HepG2 (cell line): Measurements from ENCODE around the gene DSC2. TPM values are rescaled to one million over a fixed set of nuclear protein-coding genes. Genes with fewer than 3 reads are reported as not detected.

Experiments used
- AGO1 ChIP-seq: fragments of 200-400 bp; formaldehyde crosslinking; IDR thresholded peaks from 2 replicates; pipeline ENCODE4 v1.6.1; 2017; ENCODE audit warnings: mild to moderate bottlenecking, low read depth, low read length, moderate library complexity; ENCODE audit not compliant: poor library complexity, severe bottlenecking
- CAMTA2 ChIP-seq: sonication (generic); formaldehyde crosslinking; IDR thresholded peaks from 2 replicates; pipeline ENCODE4 v1.4.0; 2020; ENCODE audit warnings: mild to moderate bottlenecking, missing genetic modification reagents, borderline replicate concordance
- CEBPB ChIP-seq: IDR thresholded peaks from 2 replicates; pipeline ENCODE4 v1.6.1; 2011; ENCODE audit warnings: low read depth, low read length, improper control_type of control experiment, borderline replicate concordance
- IRF9 ChIP-seq: sonication (generic); formaldehyde crosslinking; IDR thresholded peaks from 2 replicates; pipeline ENCODE4 v1.8.0; 2022; ENCODE audit warnings: missing genetic modification reagents, mild to moderate bottlenecking, borderline replicate concordance
- KDM5B ChIP-seq: sonication (generic); formaldehyde crosslinking; IDR thresholded peaks from 2 replicates; pipeline ENCODE4 v1.4.0; 2020; ENCODE audit warnings: missing genetic modification reagents, mild to moderate bottlenecking, borderline replicate concordance
- MAF1 ChIP-seq: sonication (generic); formaldehyde crosslinking; IDR thresholded peaks from 2 replicates; pipeline ENCODE4 v1.5.0; 2020; ENCODE audit warnings: missing genetic modification reagents, borderline replicate concordance
- NFATC3 ChIP-seq: sonication (generic); formaldehyde crosslinking; IDR thresholded peaks from 2 replicates; pipeline ENCODE4 v1.5.1; 2020; ENCODE audit warnings: mild to moderate bottlenecking, missing genetic modification reagents
- POLR2AphosphoS5 ChIP-seq: IDR thresholded peaks from 2 replicates; pipeline ENCODE4 v1.6.1; 2012; ENCODE audit warnings: low read depth, low read length
- REPIN1 ChIP-seq: sonication (generic); formaldehyde crosslinking; IDR thresholded peaks from 2 replicates; pipeline ENCODE4 v1.8.0; 2022; ENCODE audit warnings: missing genetic modification reagents, low read depth, mild to moderate bottlenecking, borderline replicate concordance
- TOE1 ChIP-seq: sonication (generic); formaldehyde crosslinking; IDR thresholded peaks from 2 replicates; pipeline ENCODE4 v1.4.0; 2020; ENCODE audit warnings: mild to moderate bottlenecking, missing genetic modification reagents
- YEATS4 ChIP-seq: sonication (generic); formaldehyde crosslinking; IDR thresholded peaks from 2 replicates; pipeline ENCODE4 v1.4.0; 2020; ENCODE audit warnings: missing genetic modification reagents, borderline replicate concordance
- ZBTB3 ChIP-seq: sonication (generic); formaldehyde crosslinking; IDR thresholded peaks from 2 replicates; pipeline ENCODE4 v1.4.0; 2020; ENCODE audit warnings: low read depth, mild to moderate bottlenecking, moderate library complexity, missing genetic modification reagents, borderline replicate concordance
- ZFP91 ChIP-seq: sonication (generic); formaldehyde crosslinking; IDR thresholded peaks from 2 replicates; pipeline ENCODE4 v1.9.0; 2022; ENCODE audit warnings: missing genetic modification reagents, mild to moderate bottlenecking, borderline replicate concordance
- ZNF776 ChIP-seq: sonication (generic); formaldehyde crosslinking; IDR thresholded peaks from 2 replicates; pipeline ENCODE4 v1.4.0; 2020; ENCODE audit warnings: mild to moderate bottlenecking, missing genetic modification reagents
- ZNF816 ChIP-seq: sonication (generic); formaldehyde crosslinking; IDR thresholded peaks from 2 replicates; pipeline ENCODE4 v1.8.0; 2022; ENCODE audit warnings: missing genetic modification reagents, mild to moderate bottlenecking, borderline replicate concordance
- polyA plus RNA-seq, 8 experiments: library from polyadenylated mRNA; depleted of rRNA in 3 of 8; stranded (reverse) in 7 of 8; unstranded in 1 of 8; fragments of >200 nt; fragmentation: Illumina TruSeq in 4 of 8; extraction: Trizol in 4 of 8; gene quantifications; 2 replicates each; pipeline versions ENCODE4 v1.2.1 to v1.2.3, GENCODE V29; 2011 to 2016; ENCODE audit warnings: low read depth in 4 of 8, missing spikeins in 1 of 8, mixed read lengths in 1 of 8; ENCODE audit not compliant: insufficient read depth in 1 of 8
- total RNA-seq, 5 experiments: library from RNA; depleted of rRNA; stranded (reverse); fragments of >200 nt; fragmentation: Illumina TruSeq; extraction: Trizol; gene quantifications; 2 replicates each; pipeline ENCODE4 v1.2.3, GENCODE V29; 2016; ENCODE audit warnings: low read depth in 1 of 5
- TF ChIP-seq, protein P1 (sequence below): IDR thresholded peaks from 2 replicates; pipeline ENCODE4 v1.6.1; 2016; ENCODE audit warnings: mild to moderate bottlenecking, missing biosample characterization, missing genetic modification reagents
- TF ChIP-seq, protein P2 (sequence below): sonication (generic); formaldehyde crosslinking; IDR thresholded peaks from 2 replicates; pipeline ENCODE4 v1.9.0; 2021; ENCODE audit warnings: mild to moderate bottlenecking, missing genetic modification reagents

The DSC2 gene
- total and polyA plus RNA-seq, 2 of the 13 experiments (the other 11 are each of a cell fraction or from before 2014, with no cell fraction given), result 7.2 to 24.9 TPM

DNA sequence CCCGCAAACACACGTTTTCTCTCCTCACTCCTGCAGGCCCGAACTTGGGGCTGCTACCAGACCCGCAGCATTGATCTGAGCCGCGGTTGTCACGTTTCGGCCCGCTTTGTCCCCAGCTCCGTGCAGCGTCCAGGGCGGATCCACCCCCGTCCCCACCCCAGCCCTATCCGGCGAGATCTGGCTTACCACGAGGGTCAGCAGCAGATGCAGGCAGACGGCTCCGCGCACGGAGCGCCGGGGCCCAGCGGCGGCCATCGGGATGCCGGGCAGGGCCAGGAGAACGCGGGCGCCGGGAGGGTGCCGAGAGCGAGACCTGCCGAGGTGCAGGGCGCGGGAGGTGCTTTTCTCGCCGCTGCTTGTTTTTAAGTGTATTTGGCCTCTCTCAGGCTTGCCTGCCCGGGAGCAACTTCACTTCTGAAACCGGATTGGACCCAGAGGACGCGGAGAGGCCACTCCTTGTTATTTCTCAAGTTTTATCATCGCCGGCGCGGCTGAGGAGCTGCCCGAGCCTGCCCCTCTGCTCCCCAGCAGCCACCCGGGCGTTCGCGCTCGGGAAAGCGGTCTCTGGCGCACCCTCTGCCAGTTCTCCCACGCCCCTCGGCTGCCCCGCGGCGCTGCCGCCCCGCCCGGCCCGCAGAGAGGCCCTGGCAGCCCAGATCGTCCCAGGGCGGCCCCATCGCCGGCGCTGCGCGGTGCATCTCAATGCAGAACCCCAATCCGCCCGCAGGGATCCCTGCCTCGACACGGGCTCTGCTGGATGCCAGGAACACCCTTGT is 59.6 kb downstream of the DSC2 start, which contains the start of gene DSC3 (continued):
- TF ChIP-seq ZFP91 (peak; percentile 58; the same call in 1 of the 2 replicates), ZNF776 (CRISPR knock-in tag) (no peak), TOE1 (no peak), AGO1 (no peak), ZNF816 (CRISPR knock-in tag) (no peak), ZBTB3 (CRISPR knock-in tag) (no peak), CAMTA2 (CRISPR knock-in tag) (no peak), KDM5B (CRISPR knock-in tag) (0 out of 2 replicates have a peak, but pooled peaks have one; percentile 20), NFATC3 (CRISPR knock-in tag) (no peak), CEBPB (no peak), MAF1 (no peak), REPIN1 (CRISPR knock-in tag) (peak; percentile 48; the same call in 1 of the 2 replicates), POLR2AphosphoS5 (no peak), YEATS4 (CRISPR knock-in tag) (0 out of 2 replicates have a peak, but pooled peaks have one; percentile 30), IRF9 (CRISPR knock-in tag) (peak; percentile 51; the same call in 1 of the 2 replicates)
- TF ChIP-seq, protein P1, sequence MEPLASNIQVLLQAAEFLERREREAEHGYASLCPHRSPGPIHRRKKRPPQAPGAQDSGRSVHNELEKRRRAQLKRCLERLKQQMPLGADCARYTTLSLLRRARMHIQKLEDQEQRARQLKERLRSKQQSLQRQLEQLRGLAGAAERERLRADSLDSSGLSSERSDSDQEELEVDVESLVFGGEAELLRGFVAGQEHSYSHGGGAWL (CRISPR knock-in tag), result no peak
- TF ChIP-seq, protein P2, sequence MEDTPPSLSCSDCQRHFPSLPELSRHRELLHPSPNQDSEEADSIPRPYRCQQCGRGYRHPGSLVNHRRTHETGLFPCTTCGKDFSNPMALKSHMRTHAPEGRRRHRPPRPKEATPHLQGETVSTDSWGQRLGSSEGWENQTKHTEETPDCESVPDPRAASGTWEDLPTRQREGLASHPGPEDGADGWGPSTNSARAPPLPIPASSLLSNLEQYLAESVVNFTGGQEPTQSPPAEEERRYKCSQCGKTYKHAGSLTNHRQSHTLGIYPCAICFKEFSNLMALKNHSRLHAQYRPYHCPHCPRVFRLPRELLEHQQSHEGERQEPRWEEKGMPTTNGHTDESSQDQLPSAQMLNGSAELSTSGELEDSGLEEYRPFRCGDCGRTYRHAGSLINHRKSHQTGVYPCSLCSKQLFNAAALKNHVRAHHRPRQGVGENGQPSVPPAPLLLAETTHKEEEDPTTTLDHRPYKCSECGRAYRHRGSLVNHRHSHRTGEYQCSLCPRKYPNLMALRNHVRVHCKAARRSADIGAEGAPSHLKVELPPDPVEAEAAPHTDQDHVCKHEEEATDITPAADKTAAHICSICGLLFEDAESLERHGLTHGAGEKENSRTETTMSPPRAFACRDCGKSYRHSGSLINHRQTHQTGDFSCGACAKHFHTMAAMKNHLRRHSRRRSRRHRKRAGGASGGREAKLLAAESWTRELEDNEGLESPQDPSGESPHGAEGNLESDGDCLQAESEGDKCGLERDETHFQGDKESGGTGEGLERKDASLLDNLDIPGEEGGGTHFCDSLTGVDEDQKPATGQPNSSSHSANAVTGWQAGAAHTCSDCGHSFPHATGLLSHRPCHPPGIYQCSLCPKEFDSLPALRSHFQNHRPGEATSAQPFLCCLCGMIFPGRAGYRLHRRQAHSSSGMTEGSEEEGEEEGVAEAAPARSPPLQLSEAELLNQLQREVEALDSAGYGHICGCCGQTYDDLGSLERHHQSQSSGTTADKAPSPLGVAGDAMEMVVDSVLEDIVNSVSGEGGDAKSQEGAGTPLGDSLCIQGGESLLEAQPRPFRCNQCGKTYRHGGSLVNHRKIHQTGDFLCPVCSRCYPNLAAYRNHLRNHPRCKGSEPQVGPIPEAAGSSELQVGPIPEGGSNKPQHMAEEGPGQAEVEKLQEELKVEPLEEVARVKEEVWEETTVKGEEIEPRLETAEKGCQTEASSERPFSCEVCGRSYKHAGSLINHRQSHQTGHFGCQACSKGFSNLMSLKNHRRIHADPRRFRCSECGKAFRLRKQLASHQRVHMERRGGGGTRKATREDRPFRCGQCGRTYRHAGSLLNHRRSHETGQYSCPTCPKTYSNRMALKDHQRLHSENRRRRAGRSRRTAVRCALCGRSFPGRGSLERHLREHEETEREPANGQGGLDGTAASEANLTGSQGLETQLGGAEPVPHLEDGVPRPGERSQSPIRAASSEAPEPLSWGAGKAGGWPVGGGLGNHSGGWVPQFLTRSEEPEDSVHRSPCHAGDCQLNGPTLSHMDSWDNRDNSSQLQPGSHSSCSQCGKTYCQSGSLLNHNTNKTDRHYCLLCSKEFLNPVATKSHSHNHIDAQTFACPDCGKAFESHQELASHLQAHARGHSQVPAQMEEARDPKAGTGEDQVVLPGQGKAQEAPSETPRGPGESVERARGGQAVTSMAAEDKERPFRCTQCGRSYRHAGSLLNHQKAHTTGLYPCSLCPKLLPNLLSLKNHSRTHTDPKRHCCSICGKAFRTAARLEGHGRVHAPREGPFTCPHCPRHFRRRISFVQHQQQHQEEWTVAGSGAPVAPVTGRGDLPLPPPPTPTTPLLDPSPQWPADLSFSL (CRISPR knock-in tag), result no peak
